SU-DHL-6 (cell line): ENCODE measurements around the gene RAE1.
A peak's percentile ranks its signal among the peaks of the same experiment; 100 is the strongest.

Source experiments
- H2AFZ ChIP-seq: fragments of 200-600 bp; sonication (generic); 2 replicates; pipeline ENCODE4 v1.6.1; 2014; ENCODE audit warnings: low read depth, mild to moderate bottlenecking, moderate library complexity, mixed read lengths, antibody characterized with exemption, low read length; ENCODE audit not compliant: severe bottlenecking
- H3F3A ChIP-seq: fragments of 200-600 bp; shearing (Covaris generic); 2 replicates; pipeline ENCODE4 v1.6.0; 2016; ENCODE audit warnings: antibody characterized with exemption, mild to moderate bottlenecking; ENCODE audit not compliant: insufficient read depth
- H3K27ac ChIP-seq: fragments of 200-600 bp; sonication (generic); 2 replicates; pipeline ENCODE4 v1.5.1; 2016; ENCODE audit warnings: low read depth, mild to moderate bottlenecking, low read length, moderate library complexity, mixed read lengths
- H3K27me3 ChIP-seq: fragments of 200-600 bp; sonication (generic), shearing (Covaris generic); 2 replicates; pipeline ENCODE4 v1.6.0; 2014; ENCODE audit warnings: mild to moderate bottlenecking, low read length
- H3K36me3 ChIP-seq: fragments of 200-600 bp; sonication (generic); 2 replicates; pipeline ENCODE4 v1.6.1; 2014; ENCODE audit warnings: mild to moderate bottlenecking, low read length, mixed read lengths
- H3K4me2 ChIP-seq: fragments of 300-600, 200-600 bp; shearing (Covaris generic), sonication (generic); 2 replicates; pipeline ENCODE4 v1.6.0; 2014; ENCODE audit warnings: low read length, low read depth, mild to moderate bottlenecking; ENCODE audit not compliant: poor library complexity, severe bottlenecking
- H3K4me3 ChIP-seq: fragments of 200-600 bp; sonication (generic); 2 replicates; pipeline ENCODE4 v1.5.1; 2014; ENCODE audit warnings: antibody characterized with exemption, low read length, mild to moderate bottlenecking, mixed read lengths; ENCODE audit not compliant: insufficient read depth, poor library complexity, severe bottlenecking
- H3K79me2 ChIP-seq: fragments of 200-600 bp; sonication (generic); 2 replicates; pipeline ENCODE4 v1.6.1; 2014; ENCODE audit warnings: mild to moderate bottlenecking, low read length, moderate library complexity; ENCODE audit not compliant: insufficient read depth
- H3K9ac ChIP-seq: fragments of 200-600 bp; sonication (generic); 2 replicates; pipeline ENCODE4 v1.7.0; 2014; ENCODE audit warnings: mild to moderate bottlenecking, low read length
- H3K9me2 ChIP-seq: fragments of 200-600 bp; sonication (generic); replicated peaks from 2 replicates; pipeline ENCODE4 v1.6.1; 2014; ENCODE audit warnings: low read length; ENCODE audit not compliant: insufficient read depth
- H3K9me3 ChIP-seq: fragments of 200-600 bp; sonication (generic); 2 replicates; pipeline ENCODE4 v1.6.1; 2014; ENCODE audit warnings: low read length, mixed read lengths; ENCODE audit not compliant: insufficient read depth
- H4K20me1 ChIP-seq: fragments of 200-600 bp; sonication (generic); 2 replicates; pipeline ENCODE4 v1.6.1; 2014; ENCODE audit warnings: low read depth, mild to moderate bottlenecking, antibody characterized with exemption, low read length, moderate library complexity, mixed read lengths
- EZH2phosphoT487 ChIP-seq: fragments of 200-600 bp; sonication (generic), shearing (Covaris generic); conservative IDR thresholded peaks from 2 replicates; pipeline ENCODE4 v1.6.1; 2018; ENCODE audit warnings: mild to moderate bottlenecking, antibody characterized with exemption, low read length, moderate library complexity, mixed read lengths
- TF ChIP-seq, protein P1 (sequence below): fragments of 200-600 bp; sonication (generic); IDR thresholded peaks from one replicate; pipeline ENCODE4 v1.5.1; 2017; ENCODE audit warnings: antibody characterized with exemption, mild to moderate bottlenecking, low read length, moderate library complexity; ENCODE audit not compliant: insufficient read depth, poor library complexity, severe bottlenecking

The RAE1 gene

DNA sequence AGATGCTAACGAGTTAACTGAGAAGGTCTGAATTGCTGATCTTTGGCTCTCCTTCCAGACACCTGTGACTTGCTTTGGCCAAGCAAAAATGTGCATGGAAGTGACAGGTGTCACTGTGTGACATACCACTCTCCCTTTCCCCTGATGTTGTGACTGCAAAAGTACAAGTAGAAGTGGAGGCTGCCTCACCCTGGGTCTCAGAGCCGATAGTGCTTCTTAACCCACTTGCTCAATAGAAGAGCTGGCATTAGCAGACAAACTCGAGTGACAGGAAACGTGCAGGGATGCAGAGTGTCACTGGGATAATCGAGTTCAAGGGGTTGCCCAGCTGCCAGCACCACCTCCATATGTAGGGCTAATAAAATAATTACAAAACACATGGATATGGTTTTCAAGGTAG, 37.8 kb upstream of the RAE1 start:
- Histone ChIP-seq H3K4me3 (no peak overlapping the region), H3K36me3 (no peaks in the 10 kb centered on the region), H3K27ac (no peak overlapping the region), H3K9ac (no peak overlapping the region), H3F3A (peaks cover 41% of the 10 kb centered on the region), H2AFZ (no peak overlapping the region), H3K9me3 (no peaks in the 10 kb centered on the region), H4K20me1 (no peaks in the 10 kb centered on the region), H3K9me2 (no peaks in the 10 kb centered on the region), H3K4me2 (no peak overlapping the region), H3K79me2 (no peaks in the 10 kb centered on the region), H3K27me3 (no peaks in the 10 kb centered on the region)
- TF ChIP-seq, protein P1, sequence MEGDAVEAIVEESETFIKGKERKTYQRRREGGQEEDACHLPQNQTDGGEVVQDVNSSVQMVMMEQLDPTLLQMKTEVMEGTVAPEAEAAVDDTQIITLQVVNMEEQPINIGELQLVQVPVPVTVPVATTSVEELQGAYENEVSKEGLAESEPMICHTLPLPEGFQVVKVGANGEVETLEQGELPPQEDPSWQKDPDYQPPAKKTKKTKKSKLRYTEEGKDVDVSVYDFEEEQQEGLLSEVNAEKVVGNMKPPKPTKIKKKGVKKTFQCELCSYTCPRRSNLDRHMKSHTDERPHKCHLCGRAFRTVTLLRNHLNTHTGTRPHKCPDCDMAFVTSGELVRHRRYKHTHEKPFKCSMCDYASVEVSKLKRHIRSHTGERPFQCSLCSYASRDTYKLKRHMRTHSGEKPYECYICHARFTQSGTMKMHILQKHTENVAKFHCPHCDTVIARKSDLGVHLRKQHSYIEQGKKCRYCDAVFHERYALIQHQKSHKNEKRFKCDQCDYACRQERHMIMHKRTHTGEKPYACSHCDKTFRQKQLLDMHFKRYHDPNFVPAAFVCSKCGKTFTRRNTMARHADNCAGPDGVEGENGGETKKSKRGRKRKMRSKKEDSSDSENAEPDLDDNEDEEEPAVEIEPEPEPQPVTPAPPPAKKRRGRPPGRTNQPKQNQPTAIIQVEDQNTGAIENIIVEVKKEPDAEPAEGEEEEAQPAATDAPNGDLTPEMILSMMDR = no peak

DNA sequence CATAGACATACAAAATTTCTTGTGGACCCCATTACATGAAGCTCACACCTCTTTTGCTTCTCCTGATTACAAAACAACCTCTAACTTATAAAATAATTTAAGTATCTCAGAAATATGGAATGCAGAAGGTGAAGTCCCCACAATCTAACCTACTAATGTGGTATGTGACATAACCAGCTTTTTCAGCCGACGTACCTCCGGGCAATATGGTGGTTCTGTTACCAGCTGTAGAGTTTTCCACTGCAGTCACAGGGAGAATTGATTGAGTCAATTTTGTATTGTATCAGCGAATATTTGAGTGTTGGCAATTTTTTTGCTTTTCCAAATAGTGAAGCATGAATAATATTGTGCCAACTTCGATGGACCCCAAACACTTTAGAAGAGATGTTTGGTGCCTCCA, 37.1 kb upstream of the RAE1 start:
- Histone ChIP-seq H2AFZ (no peak overlapping the region), H3K9me3 (no peaks in the 10 kb centered on the region), H3K36me3 (no peaks in the 10 kb centered on the region), H3K4me2 (no peak overlapping the region), H3K9ac (no peak overlapping the region), H3K27me3 (no peaks in the 10 kb centered on the region), H3K27ac (peak overlapping the region; percentile 98; the same call in 1 of the 2 replicates), H3K79me2 (no peaks in the 10 kb centered on the region), H3K9me2 (no peaks in the 10 kb centered on the region), H4K20me1 (no peaks in the 10 kb centered on the region), H3F3A (peaks cover 46% of the 10 kb centered on the region), H3K4me3 (no peak overlapping the region)
- TF ChIP-seq EZH2phosphoT487 = no peak
- TF ChIP-seq, protein P1 = no peak

DNA sequence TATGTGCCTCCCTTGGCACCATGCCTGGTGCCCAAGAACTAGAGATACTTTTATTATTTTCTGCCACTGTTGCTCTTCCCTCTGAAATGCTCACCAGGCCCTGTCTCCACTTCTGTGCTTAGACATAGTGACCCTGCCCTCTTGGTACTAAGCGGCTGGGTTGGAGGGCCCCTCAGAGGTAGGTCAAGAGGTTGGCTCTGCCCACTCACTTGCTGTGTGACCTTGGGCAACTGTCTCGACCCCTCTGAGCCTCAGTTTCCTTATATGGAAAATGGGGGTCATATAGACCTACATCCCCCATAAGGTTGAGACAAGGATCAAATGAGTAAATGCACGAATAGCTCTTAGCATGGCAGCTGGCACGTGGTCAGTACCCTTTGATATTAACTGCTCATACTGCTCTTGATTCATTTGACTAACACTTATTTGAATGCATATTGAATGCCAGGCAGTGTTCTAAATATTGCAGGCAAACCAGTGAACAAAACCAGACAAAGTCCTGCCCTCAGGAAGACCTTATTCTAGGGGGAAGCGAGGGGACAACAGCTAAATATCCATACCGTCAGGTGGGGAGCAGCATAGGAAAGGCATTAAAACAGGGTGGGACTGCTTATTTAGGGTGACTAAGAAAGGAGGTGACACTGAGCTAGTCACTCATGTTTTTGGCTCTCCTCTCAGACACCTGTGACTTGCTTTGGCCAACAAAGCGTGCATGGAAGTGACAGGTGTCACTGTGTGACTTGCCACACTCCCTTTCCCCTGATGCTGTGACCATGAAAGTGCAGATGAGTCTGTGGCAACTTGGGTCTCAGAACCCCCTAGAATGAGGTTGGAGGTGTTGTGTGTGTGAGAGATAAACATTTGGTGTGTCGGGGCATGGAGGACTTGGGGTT, 35.7 kb upstream of the RAE1 start:
- no peaks in the 10 kb centered on the region for H3K36me3 ChIP-seq
- H3K9ac ChIP-seq = peak overlapping the region; percentile 14
- no peak overlapping the region for H2AFZ ChIP-seq
- H3K9me2 ChIP-seq = no peaks in the 10 kb centered on the region
- H4K20me1 ChIP-seq = no peaks in the 10 kb centered on the region
- peak overlapping the region; percentile 3 for H3K4me3 ChIP-seq
- no peaks in the 10 kb centered on the region for H3K9me3 ChIP-seq
- H3K79me2 ChIP-seq = no peaks in the 10 kb centered on the region
- peak overlapping the region; percentile 59 for H3K4me2 ChIP-seq
- peak overlapping the region; percentile 98 for H3K27ac ChIP-seq
- H3K27me3 ChIP-seq = no peaks in the 10 kb centered on the region
- H3F3A ChIP-seq = peaks cover 49% of the 10 kb centered on the region
- TF ChIP-seq, protein P1 = no peak
- TF ChIP-seq EZH2phosphoT487 = no peak
